Kidney epithelial cell (primary cell): ENCODE data around the gene CDH23. TPM values are rescaled to one million over a fixed set of nuclear protein-coding genes. Genes with fewer than 3 reads are reported as not detected.

ENCODE experiments used
- DNase-seq: peaks from one replicate; pipeline ENCODE4 v3.0.0-alpha.2; 2010; ENCODE audit warnings: low read depth
- H3K27me3 ChIP-seq: 2 replicates; pipeline ENCODE4 v1.6.0; 2011; ENCODE audit warnings: low read length; ENCODE audit not compliant: control insufficient read depth, insufficient read depth
- H3K36me3 ChIP-seq: 2 replicates; pipeline ENCODE4 v1.5.1; 2011; ENCODE audit warnings: low read length; ENCODE audit not compliant: control insufficient read depth, insufficient read depth
- H3K4me3 ChIP-seq: 2 replicates; pipeline ENCODE4 v1.5.1; 2011; ENCODE audit warnings: low read depth, mild to moderate bottlenecking, control low read depth, low read length
- CTCF ChIP-seq: IDR thresholded peaks from 2 replicates; pipeline ENCODE4 v1.5.1; 2011; ENCODE audit warnings: mild to moderate bottlenecking, moderate library complexity, low read length, control low read depth, inconsistent platforms; ENCODE audit not compliant: insufficient read depth, poor library complexity, severe bottlenecking
- total RNA-seq: library from RNA; depleted of rRNA; stranded (reverse); fragments of >200 nt; gene quantifications from 2 replicates; pipeline ENCODE4 v1.2.3, GENCODE V29; 2015

CDH23 gene
- total RNA-seq, 1 donor from 2014 or later = 0.04 TPM

DNA sequence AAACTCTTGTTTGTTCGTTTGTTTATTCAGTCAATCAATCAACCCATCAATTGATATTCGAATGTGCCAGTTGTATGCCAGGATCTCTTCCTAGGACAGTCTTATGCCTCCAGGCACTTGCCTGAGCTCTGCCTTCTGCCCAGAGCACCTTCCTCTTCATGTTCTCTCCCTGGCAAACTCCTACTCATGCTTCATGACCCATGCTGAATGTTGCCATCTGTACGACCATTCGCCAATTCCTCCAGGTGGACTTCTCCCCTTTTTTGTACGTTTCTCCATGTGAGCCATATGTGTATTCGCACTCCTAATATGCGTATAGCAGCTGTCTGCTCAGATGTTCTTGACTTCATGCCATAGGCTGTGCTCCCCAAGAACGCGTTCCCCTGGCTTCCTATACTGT is 180.1 kb downstream of the CDH23 start:
- Histone ChIP-seq H3K27me3 (peaks cover 35% of the 10 kb centered on the region), H3K4me3 (no peak overlapping the region), H3K36me3 (no peaks in the 10 kb centered on the region)
- DNase-seq = no peak
- TF ChIP-seq CTCF = no peak

GRCh38 chr10:71577345-71577744 is 180.6 kb downstream of the CDH23 start:
- no peak for DNase-seq
- no peaks in the 10 kb centered on the region for H3K36me3 ChIP-seq
- no peak overlapping the region for H3K4me3 ChIP-seq
- H3K27me3 ChIP-seq = peaks cover 31% of the 10 kb centered on the region
- no peak for TF ChIP-seq CTCF

GRCh38 chr10:71578069-71578468 is 181.3 kb downstream of the CDH23 start:
- Histone ChIP-seq H3K27me3 (peaks cover 28% of the 10 kb centered on the region), H3K4me3 (no peak overlapping the region), H3K36me3 (no peaks in the 10 kb centered on the region)
- DNase-seq = no peak
- TF ChIP-seq CTCF = no peak

DNA sequence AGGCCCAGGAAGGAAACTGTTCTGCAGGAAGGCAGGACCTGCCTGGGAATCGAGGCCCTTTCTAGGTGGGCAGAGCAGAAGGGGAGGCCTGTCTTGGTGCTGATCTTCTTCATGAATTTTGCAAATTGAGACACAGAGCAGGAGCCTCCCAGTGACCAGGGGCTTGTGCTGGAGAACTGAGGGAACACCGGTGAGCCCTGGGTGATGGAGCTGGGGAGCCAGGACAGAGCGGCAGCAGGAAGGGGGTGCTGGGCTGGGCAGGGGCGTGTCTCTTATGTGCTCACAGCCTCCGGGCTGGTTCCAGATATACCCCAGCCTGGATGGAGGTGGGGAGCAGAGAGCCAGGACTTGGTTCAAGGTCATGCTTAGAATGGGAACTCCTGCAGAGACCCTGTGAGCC is 182.9 kb downstream of the CDH23 start:
- Histone ChIP-seq H3K36me3 (no peaks in the 10 kb centered on the region), H3K4me3 (no peak overlapping the region), H3K27me3 (peaks cover 16% of the 10 kb centered on the region)
- TF ChIP-seq CTCF = no peak
- DNase-seq = no peak

DNA sequence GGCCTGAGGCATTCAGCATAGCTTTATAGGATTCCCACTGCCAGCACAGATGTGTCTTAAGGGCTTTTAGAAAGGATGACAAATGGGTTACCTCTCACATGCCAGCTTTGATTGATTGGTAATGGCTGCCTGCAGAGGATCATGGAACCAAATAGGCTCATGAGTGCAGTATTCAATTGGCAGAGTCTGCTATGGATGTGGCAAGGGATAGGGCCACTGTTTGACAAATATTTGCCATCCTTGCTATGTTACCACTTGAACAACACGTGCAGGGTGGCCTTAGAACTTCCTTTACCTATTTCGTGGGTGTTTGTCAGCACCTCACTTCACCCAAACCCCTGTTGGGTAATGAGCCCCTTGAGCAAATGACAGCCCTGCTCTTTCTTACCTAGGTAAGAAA is 183.7 kb downstream of the CDH23 start:
- Histone ChIP-seq H3K4me3 (no peak overlapping the region), H3K36me3 (no peaks in the 10 kb centered on the region), H3K27me3 (peaks cover 14% of the 10 kb centered on the region)
- no peak for DNase-seq
- no peak for TF ChIP-seq CTCF

GRCh38 chr10:71580926-71581325 is 184.2 kb downstream of the CDH23 start:
- Histone ChIP-seq H3K36me3 (no peaks in the 10 kb centered on the region), H3K4me3 (no peak overlapping the region), H3K27me3 (peaks cover 18% of the 10 kb centered on the region)
- no peak for DNase-seq
- TF ChIP-seq CTCF = no peak
